ENCODE data around the gene CAB39L.

GRCh38 chr13:49454388-49455006 lies 10.6 kb upstream of the CAB39L start:
- no peak for TF ChIP-seq EZH2 (IDR thresholded peaks at IDR 0.05; ENCODE audit: low read length)
- TF ChIP-seq, protein P1, sequence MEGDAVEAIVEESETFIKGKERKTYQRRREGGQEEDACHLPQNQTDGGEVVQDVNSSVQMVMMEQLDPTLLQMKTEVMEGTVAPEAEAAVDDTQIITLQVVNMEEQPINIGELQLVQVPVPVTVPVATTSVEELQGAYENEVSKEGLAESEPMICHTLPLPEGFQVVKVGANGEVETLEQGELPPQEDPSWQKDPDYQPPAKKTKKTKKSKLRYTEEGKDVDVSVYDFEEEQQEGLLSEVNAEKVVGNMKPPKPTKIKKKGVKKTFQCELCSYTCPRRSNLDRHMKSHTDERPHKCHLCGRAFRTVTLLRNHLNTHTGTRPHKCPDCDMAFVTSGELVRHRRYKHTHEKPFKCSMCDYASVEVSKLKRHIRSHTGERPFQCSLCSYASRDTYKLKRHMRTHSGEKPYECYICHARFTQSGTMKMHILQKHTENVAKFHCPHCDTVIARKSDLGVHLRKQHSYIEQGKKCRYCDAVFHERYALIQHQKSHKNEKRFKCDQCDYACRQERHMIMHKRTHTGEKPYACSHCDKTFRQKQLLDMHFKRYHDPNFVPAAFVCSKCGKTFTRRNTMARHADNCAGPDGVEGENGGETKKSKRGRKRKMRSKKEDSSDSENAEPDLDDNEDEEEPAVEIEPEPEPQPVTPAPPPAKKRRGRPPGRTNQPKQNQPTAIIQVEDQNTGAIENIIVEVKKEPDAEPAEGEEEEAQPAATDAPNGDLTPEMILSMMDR (optimal IDR thresholded peaks at IDR 0.05 in 1 of 3, IDR thresholded peaks at IDR 0.05 in 1 of 3, conservative IDR thresholded peaks at IDR 0.05 in 1 of 3; ENCODE audit: extremely low read depth in 1 of 3, insufficient read depth in 2 of 3, low read length in 3 of 3) = no peak

All from keratinocyte (primary cell).